Hepatocyte (in vitro differentiated cells): ENCODE results near the gene RANBP1. TPM values are rescaled to one million over a fixed set of nuclear protein-coding genes. Genes with fewer than 3 reads are reported as not detected.
A peak's percentile ranks its signal among the peaks of the same experiment; 100 is the strongest.

Experiments used
- DNase-seq: peaks from one replicate; pipeline ENCODE4 v3.0.0-alpha.2; 2016; ENCODE audit warnings: low spot score
- H2AFZ ChIP-seq: fragments of 200-600 bp; sonication (generic); 2 replicates; pipeline ENCODE4 v1.6.0; 2016; ENCODE audit warnings: antibody characterized with exemption, mild to moderate bottlenecking
- H3K27ac ChIP-seq: fragments of 200-600 bp; sonication (generic); 2 replicates; pipeline ENCODE4 v1.5.1; 2016; ENCODE audit warnings: mild to moderate bottlenecking
- H3K27me3 ChIP-seq: fragments of 200-600 bp; sonication (generic); 2 replicates; pipeline ENCODE4 v1.6.1; 2016
- H3K36me3 ChIP-seq: fragments of 200-600 bp; sonication (generic); replicated peaks from 2 replicates; pipeline ENCODE4 v1.5.1; 2016; ENCODE audit warnings: low read depth; ENCODE audit not compliant: insufficient read depth
- H3K4me1 ChIP-seq: fragments of 200-600 bp; sonication (generic); 2 replicates; pipeline ENCODE4 v1.5.1; 2016; ENCODE audit warnings: mild to moderate bottlenecking, moderate library complexity; ENCODE audit not compliant: insufficient read depth
- H3K4me2 ChIP-seq: fragments of 200-600 bp; sonication (generic); 2 replicates; pipeline ENCODE4 v1.6.0; 2016
- H3K4me3 ChIP-seq: fragments of 200-600 bp; sonication (generic); 2 replicates; pipeline ENCODE4 v1.5.1; 2016; ENCODE audit warnings: mild to moderate bottlenecking
- H3K79me2 ChIP-seq: fragments of 200-600 bp; sonication (generic); 2 replicates; pipeline ENCODE4 v1.6.0; 2017; ENCODE audit warnings: mild to moderate bottlenecking
- H3K9me2 ChIP-seq: fragments of 200-600 bp; sonication (generic); replicated peaks from 2 replicates; pipeline ENCODE4 v1.6.0; 2017; ENCODE audit warnings: mild to moderate bottlenecking; ENCODE audit not compliant: insufficient read depth
- H3K9me3 ChIP-seq: fragments of 200-600 bp; sonication (generic); 2 replicates; pipeline ENCODE4 v1.5.1; 2016; ENCODE audit warnings: low read depth, mild to moderate bottlenecking
- H4K20me1 ChIP-seq: fragments of 200-600 bp; sonication (generic); 2 replicates; pipeline ENCODE4 v1.6.0; 2016; ENCODE audit warnings: mild to moderate bottlenecking; ENCODE audit not compliant: insufficient read depth, poor library complexity, severe bottlenecking
- EZH2 ChIP-seq: fragments of 200-600 bp; sonication (generic); IDR thresholded peaks from 2 replicates; pipeline ENCODE4 v1.6.1; 2016; ENCODE audit warnings: antibody characterized with exemption, mild to moderate bottlenecking, borderline replicate concordance
- EZH2phosphoT487 ChIP-seq: fragments of 200-600 bp; sonication (generic); IDR thresholded peaks from one replicate; pipeline ENCODE4 v1.6.1; 2018; ENCODE audit warnings: antibody characterized with exemption, mild to moderate bottlenecking, low read depth, moderate library complexity; ENCODE audit not compliant: unreplicated experiment, severe bottlenecking
- WGBS: methylation state at CpG from one replicate; pipeline ENCODE4 v1.1.6; 2016; ENCODE audit warnings: low lambda C conversion rate; ENCODE audit errors: missing lambda C conversion rate; 5-methylcytosine and 5-hydroxymethylcytosine counted together
- polyA plus RNA-seq: library from polyadenylated mRNA; unstranded; fragments of >200 nt; fragmentation: Nextera tagmentation; extraction: Ambion mirVana; gene quantifications from 2 replicates; pipeline ENCODE4 v1.2.1, GENCODE V29; 2016
- total RNA-seq: library from RNA; depleted of rRNA; stranded (reverse); fragments of >200 nt; gene quantifications from 2 replicates; pipeline ENCODE4 v1.2.3, GENCODE V29; 2014
- TF ChIP-seq, protein P1 (sequence below): fragments of 200-600 bp; sonication (generic); IDR thresholded peaks from 2 replicates; pipeline ENCODE4 v1.5.1; 2016; ENCODE audit warnings: antibody characterized with exemption, mild to moderate bottlenecking; ENCODE audit not compliant: poor library complexity

The RANBP1 gene
- total and polyA plus RNA-seq, 2 experiments from 2014 or later, result 189 to 227 TPM

DNA sequence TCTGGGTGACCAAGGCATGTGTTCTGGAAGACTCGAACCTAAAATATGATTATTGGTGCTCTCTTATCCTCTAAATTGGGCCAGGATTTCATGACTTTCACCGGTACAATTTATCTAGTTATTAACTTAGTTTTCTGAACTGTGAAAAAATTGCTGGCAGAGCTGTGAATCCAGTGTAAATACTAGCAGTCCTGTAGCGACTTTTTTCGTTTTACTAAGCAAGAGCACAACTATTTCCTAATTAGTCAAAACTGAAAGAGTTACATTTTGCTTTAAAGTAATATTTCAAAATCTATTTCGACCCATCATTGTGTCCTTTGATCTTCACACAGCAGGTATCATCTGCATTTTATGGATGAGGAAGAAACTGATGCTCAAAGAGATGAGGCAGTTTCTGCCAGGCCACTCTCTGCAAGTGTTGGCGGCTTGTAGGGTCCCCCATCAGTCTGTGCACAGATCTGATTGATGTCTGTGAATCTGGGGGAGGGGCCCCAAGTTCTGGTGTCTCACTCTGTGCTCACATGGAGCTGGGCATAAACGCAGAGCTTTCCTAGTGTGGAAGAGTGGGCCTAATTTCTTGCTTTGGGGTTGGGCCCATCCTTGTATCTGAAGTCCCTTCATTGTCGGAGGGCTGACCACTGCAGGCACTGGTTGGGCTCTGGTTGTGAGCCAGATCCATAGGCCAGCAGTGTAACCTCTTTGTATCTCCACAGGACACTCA, 2.6 kb downstream of the RANBP1 start:
- Histone ChIP-seq H3K9me2 (no peaks in the 10 kb centered on the region), H4K20me1 (no peaks in the 10 kb centered on the region), H3K36me3 (no peaks in the 10 kb centered on the region), H3K4me3 (peak overlapping the region; percentile 83), H3K27me3 (no peaks in the 10 kb centered on the region), H3K4me2 (peak overlapping the region; percentile 85), H3K27ac (peak overlapping the region; percentile 82), H3K79me2 (peaks cover 69% of the 10 kb centered on the region), H3K4me1 (peaks cover 16% of the 10 kb centered on the region), H2AFZ (no peak overlapping the region), H3K9me3 (no peaks in the 10 kb centered on the region)
- no peak for TF ChIP-seq EZH2phosphoT487
- TF ChIP-seq, protein P1, sequence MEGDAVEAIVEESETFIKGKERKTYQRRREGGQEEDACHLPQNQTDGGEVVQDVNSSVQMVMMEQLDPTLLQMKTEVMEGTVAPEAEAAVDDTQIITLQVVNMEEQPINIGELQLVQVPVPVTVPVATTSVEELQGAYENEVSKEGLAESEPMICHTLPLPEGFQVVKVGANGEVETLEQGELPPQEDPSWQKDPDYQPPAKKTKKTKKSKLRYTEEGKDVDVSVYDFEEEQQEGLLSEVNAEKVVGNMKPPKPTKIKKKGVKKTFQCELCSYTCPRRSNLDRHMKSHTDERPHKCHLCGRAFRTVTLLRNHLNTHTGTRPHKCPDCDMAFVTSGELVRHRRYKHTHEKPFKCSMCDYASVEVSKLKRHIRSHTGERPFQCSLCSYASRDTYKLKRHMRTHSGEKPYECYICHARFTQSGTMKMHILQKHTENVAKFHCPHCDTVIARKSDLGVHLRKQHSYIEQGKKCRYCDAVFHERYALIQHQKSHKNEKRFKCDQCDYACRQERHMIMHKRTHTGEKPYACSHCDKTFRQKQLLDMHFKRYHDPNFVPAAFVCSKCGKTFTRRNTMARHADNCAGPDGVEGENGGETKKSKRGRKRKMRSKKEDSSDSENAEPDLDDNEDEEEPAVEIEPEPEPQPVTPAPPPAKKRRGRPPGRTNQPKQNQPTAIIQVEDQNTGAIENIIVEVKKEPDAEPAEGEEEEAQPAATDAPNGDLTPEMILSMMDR, result no peak
- TF ChIP-seq EZH2, result no peak
- no peak for DNase-seq
- 22% methylated on average over 8 of the region's 8 CpGs for WGBS

DNA sequence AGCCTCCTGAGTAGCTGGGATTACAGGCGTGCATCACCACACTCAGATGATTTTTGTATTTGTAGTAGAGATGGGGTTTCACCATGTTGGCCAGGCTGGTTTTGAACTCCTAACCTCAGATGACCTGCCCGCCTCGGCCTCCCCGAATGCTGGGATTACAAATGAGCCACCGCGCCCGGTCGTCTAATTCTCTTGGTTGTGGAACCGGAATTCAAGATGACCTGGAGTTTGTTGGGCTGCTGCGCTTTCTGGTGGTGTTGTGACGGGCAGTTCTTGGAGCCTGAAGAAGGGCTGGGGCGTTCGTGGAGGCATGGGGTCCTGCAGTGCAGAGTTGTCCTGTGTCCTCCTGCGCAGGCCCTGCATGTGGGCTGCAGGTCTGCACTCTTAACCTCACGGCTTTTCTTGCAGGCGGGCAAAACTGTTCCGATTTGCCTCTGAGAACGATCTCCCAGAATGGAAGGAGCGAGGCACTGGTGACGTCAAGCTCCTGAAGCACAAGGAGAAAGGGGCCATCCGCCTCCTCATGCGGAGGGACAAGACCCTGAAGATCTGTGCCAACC, 6.0 kb downstream of the RANBP1 start:
- 96% methylated on average over 22 of the region's 22 CpGs for WGBS
- H3K9me3 ChIP-seq, result no peaks in the 10 kb centered on the region
- H3K79me2 ChIP-seq, result peaks cover 49% of the 10 kb centered on the region

DNA sequence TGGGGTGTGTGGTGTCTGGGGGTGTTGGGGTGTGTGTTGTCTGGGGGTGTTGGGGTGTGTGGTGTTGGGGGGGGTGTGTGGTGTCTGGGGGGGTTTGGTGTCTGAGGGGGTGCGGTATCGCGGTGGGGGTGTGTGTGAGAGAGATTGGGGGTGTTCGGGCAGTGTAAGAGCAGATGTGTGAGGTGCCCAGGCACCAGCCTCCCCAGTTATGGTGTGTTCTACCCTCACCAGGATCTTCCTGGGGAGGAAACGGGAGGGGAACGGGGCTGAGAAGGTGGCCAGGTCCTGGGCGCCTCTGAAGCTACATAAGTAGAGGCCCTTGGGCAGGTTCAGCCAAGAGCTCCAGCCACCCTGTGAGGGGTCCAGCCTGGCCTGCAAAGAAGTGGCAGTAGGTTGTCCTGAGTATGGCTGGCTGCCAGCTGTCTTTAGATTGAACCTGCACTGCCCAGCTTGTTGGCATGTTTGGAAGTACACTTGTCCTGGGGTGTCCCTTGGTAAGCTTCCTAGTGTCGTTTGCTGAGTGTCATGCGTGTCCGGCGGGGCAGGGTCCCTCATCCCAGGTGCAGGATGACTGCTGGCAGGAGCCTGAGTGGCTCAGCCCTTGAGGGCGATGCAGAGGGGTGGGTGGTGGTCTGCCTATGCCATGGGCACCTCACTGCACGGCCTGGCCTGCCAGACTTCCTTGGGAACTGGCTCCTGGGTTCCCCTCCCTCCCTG, 7.6 kb downstream of the RANBP1 start:
- TF ChIP-seq EZH2, result no peak
- TF ChIP-seq EZH2phosphoT487, result no peak
- TF ChIP-seq, protein P1, result no peak
- H3K9me3 ChIP-seq, result no peaks in the 10 kb centered on the region
- H4K20me1 ChIP-seq, result no peaks in the 10 kb centered on the region
- no peaks in the 10 kb centered on the region for H3K9me2 ChIP-seq
- H3K4me2 ChIP-seq, result no peak overlapping the region
- peaks cover 39% of the 10 kb centered on the region for H3K79me2 ChIP-seq
- H3K27me3 ChIP-seq, result no peaks in the 10 kb centered on the region
- no peak overlapping the region for H3K4me3 ChIP-seq
- H3K36me3 ChIP-seq, result no peaks in the 10 kb centered on the region
- peaks cover 6% of the 10 kb centered on the region for H3K4me1 ChIP-seq
- no peak overlapping the region for H3K27ac ChIP-seq
- no peak for DNase-seq
- H2AFZ ChIP-seq, result no peak overlapping the region
- WGBS, result 97% methylated on average over 9 of the region's 13 CpGs

More for the DNA sequence above, 6.0 kb downstream of the RANBP1 start:
- H3K36me3 ChIP-seq, result no peaks in the 10 kb centered on the region
- no peak overlapping the region for H3K4me3 ChIP-seq
- H3K9me2 ChIP-seq, result no peaks in the 10 kb centered on the region
- H3K4me1 ChIP-seq, result peaks cover 7% of the 10 kb centered on the region
- no peak for DNase-seq
- no peaks in the 10 kb centered on the region for H3K27me3 ChIP-seq
- H3K4me2 ChIP-seq, result no peak overlapping the region
- no peak overlapping the region for H3K27ac ChIP-seq
- H4K20me1 ChIP-seq, result no peaks in the 10 kb centered on the region
- H2AFZ ChIP-seq, result no peak overlapping the region
- TF ChIP-seq EZH2 (no peak), EZH2phosphoT487 (no peak)
- TF ChIP-seq, protein P1, result no peak
